Erythroblast (primary cell): ENCODE data around the gene ADGRA3.

Experiments
- DNase-seq, 2 experiments: peaks; one replicate each; lab custom pipeline; 2025; lab: John Stamatoyannopoulos, UW
- GATA1 ChIP-seq: IDR thresholded peaks from 2 replicates; pipeline ENCODE4 v1.6.1; 2011; ENCODE audit warnings: low read depth, mild to moderate bottlenecking, control low read depth, low read length, moderate library complexity
- POLR2A ChIP-seq: IDR thresholded peaks from 2 replicates; pipeline ENCODE4 v1.6.1; 2011; ENCODE audit warnings: mild to moderate bottlenecking, low read length

The ADGRA3 gene

GRCh38 chr4:22363787-22364186, 152.1 kb downstream of the ADGRA3 start:
- DNase-seq = no peak
- TF ChIP-seq POLR2A (no peak), GATA1 (no peak)

- TF ChIP-seq GATA1 = no peak
- no peak for TF ChIP-seq POLR2A
Observed at GRCh38 chr4:22363036-22363435, 152.8 kb downstream of the ADGRA3 start.

DNA sequence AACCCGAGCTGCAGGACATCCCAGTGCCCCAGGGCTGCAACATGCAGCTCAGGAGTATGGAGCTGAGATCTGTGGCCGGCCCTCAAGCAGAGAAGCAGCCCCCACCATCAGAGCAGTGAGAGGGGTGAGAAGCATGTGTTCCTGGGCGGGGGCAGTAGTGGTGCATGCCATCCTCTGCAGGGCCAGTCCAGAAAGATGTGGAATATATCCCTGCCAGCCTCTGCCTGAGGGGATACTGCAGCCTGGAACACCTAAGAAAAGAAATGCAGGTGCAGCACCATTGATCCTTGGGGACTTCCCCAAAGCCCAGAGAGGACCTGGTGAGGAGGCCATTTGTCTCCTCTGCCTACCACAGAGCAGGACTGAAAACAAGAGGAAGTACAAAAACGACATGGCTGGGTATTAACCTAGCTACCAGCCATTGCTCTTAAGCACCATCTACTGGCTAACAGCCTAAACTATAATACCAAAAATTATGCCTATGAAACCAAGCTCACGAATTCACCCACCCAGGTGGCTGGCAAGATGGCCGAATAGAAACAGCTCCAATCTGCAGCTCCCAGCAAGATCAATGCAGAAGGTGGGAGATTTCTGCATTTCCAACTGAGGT, 158.8 kb downstream of the ADGRA3 start:
- TF ChIP-seq POLR2A = no peak
- TF ChIP-seq GATA1 = no peak
- peak in 1 of 2 experiments; percentile 4 for DNase-seq

More at GRCh38 chr4:22363036-22363435, 152.8 kb downstream of the ADGRA3 start:
- DNase-seq = no peak

GRCh38 chr4:22348410-22348809, 167.5 kb downstream of the ADGRA3 start:
- TF ChIP-seq POLR2A (no peak), GATA1 (no peak)

GRCh38 chr4:22345678-22346077, 170.2 kb downstream of the ADGRA3 start:
- no peak for TF ChIP-seq GATA1
- no peak for TF ChIP-seq POLR2A
- no peak for DNase-seq

More at GRCh38 chr4:22348410-22348809, 167.5 kb downstream of the ADGRA3 start:
- no peak for DNase-seq

DNA sequence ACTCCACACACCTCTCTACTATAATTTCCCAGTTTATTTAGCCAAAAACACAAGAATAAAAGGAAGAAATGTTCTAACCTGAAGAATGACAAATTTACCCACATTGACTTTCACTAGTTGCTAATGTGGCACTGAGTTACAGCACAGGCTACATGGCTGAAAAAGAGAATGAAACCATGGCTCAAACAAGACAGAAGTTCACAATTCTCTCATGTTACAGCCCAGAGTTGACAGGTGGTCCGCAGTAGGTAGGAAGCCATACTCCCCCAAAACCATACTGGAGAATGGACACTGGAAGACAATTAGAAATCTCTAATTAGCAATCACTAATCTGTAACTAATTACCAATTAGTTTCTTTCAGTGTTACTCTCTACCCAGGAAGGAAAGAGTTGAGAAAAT, 170.8 kb downstream of the ADGRA3 start:
- no peak for DNase-seq

DNA sequence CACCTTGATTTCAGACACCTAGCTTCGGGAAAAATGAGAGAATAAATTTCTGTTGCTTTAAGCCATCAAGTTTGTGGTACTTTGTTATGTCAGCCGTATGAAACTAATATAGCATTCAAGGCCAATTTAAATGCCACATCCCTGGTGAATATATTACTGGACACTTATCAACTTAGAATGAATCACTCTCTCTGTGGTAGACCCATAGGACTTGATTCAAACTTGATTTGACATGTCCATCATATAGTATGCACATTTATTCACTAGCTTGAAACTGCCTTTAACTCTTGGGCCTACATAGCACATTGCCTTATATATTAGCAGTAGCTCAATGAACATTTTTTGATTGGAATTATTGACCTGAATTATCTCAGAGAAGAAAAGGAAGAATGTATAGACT, 172.3 kb downstream of the ADGRA3 start:
- TF ChIP-seq POLR2A (no peak), GATA1 (no peak)
- no peak for DNase-seq

More for the DNA sequence above, 170.8 kb downstream of the ADGRA3 start:
- TF ChIP-seq GATA1 (no peak), POLR2A (no peak)

GRCh38 chr4:22339491-22339890, 176.4 kb downstream of the ADGRA3 start:
- TF ChIP-seq POLR2A (no peak), GATA1 (no peak)
- no peak for DNase-seq

DNA sequence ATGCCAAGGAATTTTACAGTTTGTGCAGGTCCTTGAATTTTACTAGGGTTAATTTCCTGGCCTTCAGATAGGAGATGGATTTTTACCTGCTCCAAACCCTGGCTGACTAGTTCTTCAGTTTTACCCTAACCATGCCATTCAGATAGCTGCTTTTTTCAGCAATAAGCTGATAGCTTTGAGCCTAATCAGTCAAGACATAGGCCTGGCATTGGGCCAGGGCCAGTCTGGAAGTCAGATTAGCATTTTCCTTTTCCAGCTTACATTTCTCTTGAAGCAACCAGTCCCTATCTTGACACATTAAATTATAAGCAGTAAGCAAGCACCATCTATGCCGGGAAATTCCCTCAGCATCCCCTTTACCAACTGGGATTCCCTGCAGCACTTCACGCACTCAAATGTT, 177.1 kb downstream of the ADGRA3 start:
- TF ChIP-seq GATA1 (no peak), POLR2A (no peak)
- DNase-seq = peak; percentile 24 to 68
